ENCODE measurements around the gene LMTK3.

The LMTK3 gene

DNA sequence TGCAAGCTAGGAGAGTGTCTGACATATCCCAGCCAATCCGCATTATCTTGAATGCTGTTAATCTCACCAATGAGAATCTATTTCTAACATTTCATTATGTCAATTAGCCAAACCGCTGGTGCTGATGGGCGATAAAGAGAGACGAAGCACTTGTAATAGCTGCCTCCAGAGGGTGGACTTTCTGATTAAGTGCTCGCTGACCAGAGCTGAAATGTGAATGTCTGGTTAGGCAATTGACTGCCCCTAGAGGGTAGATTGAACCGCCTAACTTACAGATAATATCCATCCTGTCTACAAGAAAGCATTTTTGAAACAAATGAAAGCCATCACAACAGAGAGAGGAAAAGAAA lies 66.4 kb downstream of the LMTK3 start:
- DNase-seq: no peak

GRCh38 chr19:48444936-48445200 lies 66.8 kb downstream of the LMTK3 start:
- DNase-seq: no peak

GRCh38 chr19:48444129-48444935 lies 67.3 kb downstream of the LMTK3 start:
- DNase-seq: no peak

GRCh38 chr19:48443731-48444128 lies 67.9 kb downstream of the LMTK3 start:
- DNase-seq: no peak

DNA sequence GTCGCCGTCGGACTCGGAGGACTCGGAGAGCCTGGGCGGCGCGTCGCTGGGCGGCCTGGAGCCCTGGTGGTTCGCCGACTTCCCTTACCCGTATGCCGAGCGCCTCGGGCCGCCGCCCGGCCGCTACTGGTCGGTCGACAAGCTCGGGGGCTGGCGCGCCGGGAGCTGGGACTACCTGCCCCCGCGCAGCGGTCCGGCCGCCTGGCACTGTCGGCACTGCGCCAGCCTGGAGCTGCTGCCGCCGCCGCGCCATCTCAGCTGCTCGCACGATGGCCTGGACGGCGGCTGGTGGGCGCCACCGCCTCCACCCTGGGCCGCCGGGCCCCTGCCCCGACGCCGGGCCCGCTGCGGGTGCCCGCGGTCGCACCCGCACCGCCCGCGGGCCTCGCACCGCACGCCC lies 68.4 kb downstream of the LMTK3 start:
- no peak for DNase-seq

- no peak for DNase-seq
These were observed 69.3 kb downstream of the LMTK3 start for GRCh38 chr19:48442116-48443035.

GRCh38 chr19:48441360-48442050 lies 70.1 kb downstream of the LMTK3 start:
- no peak for DNase-seq

DNA sequence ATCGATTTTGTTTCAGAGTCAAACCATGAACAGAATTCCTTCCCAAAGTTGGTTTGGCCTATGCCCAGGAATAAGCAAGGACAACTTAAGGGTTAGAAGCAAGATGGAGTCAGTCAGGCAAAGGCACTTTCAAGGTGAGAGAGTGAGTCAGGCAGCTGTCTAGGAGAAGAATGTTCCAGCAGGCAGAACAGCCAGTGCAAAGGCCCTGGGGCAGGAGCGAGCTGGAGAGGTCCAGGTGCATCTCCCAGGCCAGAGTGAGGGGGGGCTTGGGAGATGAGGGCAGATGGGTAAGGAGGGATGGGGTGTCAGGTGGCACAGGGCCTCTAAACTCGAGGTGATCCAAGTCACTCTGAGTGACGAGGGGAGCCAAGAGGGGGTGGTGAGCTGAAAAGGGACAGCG lies 75.0 kb downstream of the LMTK3 start:
- DNase-seq: no peak

Measured in activated CD8-positive, alpha-beta memory T cell treated with anti-CD3 and anti-CD28 coated beads, Interleukin-2, amount 50 U/mL, for 48 hours (primary cell).